MG63 (cell line): ENCODE results near the gene TTC22. TPM values are rescaled to one million over a fixed set of nuclear protein-coding genes. Genes with fewer than 3 reads are reported as not detected.

ENCODE experiments used
- DNase-seq: peaks from one replicate; pipeline ENCODE4 v3.0.0-alpha.2; 2020
- H3K27me3 ChIP-seq: fragments of 250-450 bp; sonication (Bioruptor Pico); 2 replicates; pipeline ENCODE4 v1.5.1; 2020; ENCODE audit warnings: mild to moderate bottlenecking, moderate library complexity
- H3K36me3 ChIP-seq: fragments of 250-450 bp; sonication (Bioruptor Pico); 2 replicates; pipeline ENCODE4 v1.5.1; 2020; ENCODE audit warnings: mild to moderate bottlenecking, moderate library complexity
- H3K4me3 ChIP-seq: fragments of 250-450 bp; sonication (Bioruptor Pico); 2 replicates; pipeline ENCODE4 v1.5.1; 2020; ENCODE audit warnings: mild to moderate bottlenecking, moderate library complexity
- H3K9me3 ChIP-seq: fragments of 250-450 bp; sonication (Bioruptor Pico); 2 replicates; pipeline ENCODE4 v1.5.1; 2020; ENCODE audit warnings: mild to moderate bottlenecking, moderate library complexity
- total RNA-seq: library from RNA; depleted of rRNA; stranded (reverse); fragments of >200 nt; shearing (Covaris generic); gene quantifications from 2 replicates; pipeline ENCODE4 v1.2.3, GENCODE V29; 2014; ENCODE audit warnings: low replicate concordance

TTC22 gene
- total RNA-seq, 1 experiment from 2014 or later, result not detected

DNA sequence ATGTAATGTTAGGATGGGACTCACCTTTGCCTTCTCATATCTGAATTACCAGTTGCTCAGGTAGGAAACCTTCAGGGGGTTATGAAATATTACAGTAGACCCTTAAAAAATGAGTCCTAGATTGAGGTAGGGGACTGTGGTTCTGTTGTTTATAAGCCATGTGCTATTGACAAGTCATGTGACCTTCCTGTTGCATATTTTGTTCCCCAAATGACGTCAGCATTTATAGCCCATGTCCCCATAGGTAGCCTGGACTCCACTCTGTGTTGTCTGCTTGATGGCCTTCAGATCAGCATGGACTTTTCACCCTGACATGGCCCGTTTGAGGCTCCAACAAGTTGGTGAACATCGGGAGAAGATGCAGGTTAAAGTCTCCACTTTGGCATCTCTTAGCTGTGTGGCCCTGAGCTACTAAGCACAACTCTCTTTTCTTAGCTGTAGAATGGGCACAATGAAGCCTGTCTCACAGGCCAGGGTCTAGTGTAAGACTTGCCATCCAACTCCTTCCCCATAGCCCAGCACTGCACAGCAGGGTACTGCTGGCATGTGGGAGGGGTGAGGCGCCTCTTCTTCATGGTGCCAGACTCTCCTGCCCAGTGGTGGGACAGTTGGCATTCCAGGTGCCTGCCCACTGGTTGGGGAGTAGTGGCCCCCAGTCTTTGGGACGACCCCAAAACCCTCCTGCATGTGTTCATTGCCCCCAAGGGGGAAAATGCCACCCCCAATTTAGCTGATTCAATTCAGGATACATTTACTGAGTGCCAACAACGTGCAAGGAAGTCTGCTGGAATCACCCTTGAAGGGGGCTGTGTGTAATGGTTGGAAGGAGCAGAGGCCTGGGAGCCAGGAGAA is 36.1 kb upstream of the TTC22 start:
- H3K36me3 ChIP-seq, result no peaks in the 10 kb centered on the region
- H3K9me3 ChIP-seq, result peaks cover 4% of the 10 kb centered on the region; the same call in 1 of the 2 replicates
- no peak overlapping the region for H3K4me3 ChIP-seq
- no peak for DNase-seq
- H3K27me3 ChIP-seq, result no peaks in the 10 kb centered on the region

DNA sequence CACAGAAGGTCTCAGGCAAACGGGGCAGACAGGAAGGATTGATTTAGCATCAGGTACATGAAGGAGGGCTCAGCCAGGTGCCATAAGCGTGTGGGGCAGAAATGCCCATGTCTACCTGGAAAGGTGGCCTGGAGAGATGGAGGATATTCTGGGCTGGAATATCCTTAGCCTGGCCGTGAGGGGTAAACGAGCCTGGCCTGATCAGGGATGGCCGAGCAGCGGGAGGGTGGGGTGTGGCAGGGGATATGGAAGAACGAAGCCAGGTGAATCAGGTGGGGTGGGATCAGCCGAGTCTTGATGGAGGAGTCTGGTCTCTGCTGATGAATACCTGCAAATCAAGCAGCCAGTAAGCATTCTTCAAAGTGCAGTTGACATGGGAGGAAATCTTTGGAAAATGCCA is 35.5 kb upstream of the TTC22 start:
- Histone ChIP-seq H3K27me3 (no peaks in the 10 kb centered on the region), H3K9me3 (peaks cover 4% of the 10 kb centered on the region; the same call in 1 of the 2 replicates), H3K4me3 (no peak overlapping the region), H3K36me3 (no peaks in the 10 kb centered on the region)
- no peak for DNase-seq

DNA sequence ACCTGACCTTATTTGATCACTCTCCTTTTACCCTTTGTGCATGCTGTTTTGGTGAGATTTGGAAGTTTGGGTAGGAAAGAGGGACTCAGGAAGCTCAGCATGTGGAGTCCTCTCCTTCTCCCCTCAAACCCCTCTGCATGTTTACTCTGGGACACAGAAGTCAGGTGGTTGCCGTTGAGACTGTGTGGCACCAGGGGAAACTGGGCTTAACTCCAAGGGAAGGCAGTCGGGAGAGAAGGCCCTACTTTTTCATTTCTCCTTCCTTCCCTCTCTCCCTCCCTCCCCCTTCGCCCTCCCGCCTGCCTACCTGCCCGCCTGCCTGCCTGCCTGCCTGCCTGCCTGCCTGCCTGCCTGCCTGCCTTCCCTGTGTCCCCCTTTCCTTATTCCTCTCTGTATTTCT is 34.8 kb upstream of the TTC22 start:
- Histone ChIP-seq H3K27me3 (no peaks in the 10 kb centered on the region), H3K9me3 (peaks cover 4% of the 10 kb centered on the region; the same call in 1 of the 2 replicates), H3K36me3 (no peaks in the 10 kb centered on the region), H3K4me3 (no peak overlapping the region)
- no peak for DNase-seq

DNA sequence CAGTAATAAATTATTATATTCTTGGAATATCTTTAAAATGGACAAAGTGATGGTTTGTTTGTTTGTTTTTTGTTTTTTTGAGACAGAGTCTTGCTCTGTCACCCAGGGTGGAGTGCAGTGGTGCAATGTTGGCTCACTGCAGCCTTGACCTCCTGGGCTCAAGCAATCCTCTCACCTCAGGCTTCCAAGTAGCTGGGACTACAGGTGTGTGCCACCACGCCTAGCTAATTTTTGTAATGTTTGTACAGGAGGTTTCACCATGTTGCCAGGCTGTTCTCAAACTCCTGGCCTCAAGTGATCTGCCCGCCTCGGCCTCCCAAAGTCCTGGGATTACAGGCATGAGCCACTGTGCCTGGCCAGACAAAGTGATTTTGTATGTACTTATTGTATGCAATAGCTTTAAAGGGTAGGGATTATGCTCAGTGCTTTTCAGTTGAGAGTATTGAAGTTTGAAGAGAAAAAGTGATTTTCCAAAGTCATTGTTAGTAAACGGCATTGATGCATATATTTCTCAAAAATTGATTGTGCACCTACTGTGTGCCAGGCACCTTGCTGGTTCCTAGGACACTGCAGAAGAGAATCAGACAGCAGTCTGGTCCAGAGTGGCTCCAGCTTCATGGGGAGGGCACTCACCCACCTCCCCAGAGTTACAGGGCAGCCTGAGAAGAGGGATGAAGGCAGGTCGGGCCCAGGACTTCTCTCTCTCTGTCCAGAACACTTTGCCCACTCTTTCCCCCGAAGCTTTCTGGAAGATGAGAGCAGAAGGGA is 34.2 kb upstream of the TTC22 start:
- Histone ChIP-seq H3K9me3 (peaks cover 4% of the 10 kb centered on the region; the same call in 1 of the 2 replicates), H3K27me3 (no peaks in the 10 kb centered on the region), H3K36me3 (no peaks in the 10 kb centered on the region), H3K4me3 (no peak overlapping the region)
- no peak for DNase-seq

- Histone ChIP-seq H3K4me3 (no peak overlapping the region), H3K36me3 (no peaks in the 10 kb centered on the region), H3K9me3 (peaks cover 5% of the 10 kb centered on the region), H3K27me3 (no peaks in the 10 kb centered on the region)
- no peak for DNase-seq
These were observed 33.0 kb upstream of the TTC22 start for GRCh38 chr1:54834007-54834541.

- no peaks in the 10 kb centered on the region for H3K36me3 ChIP-seq
- no peaks in the 10 kb centered on the region for H3K27me3 ChIP-seq
- no peak for DNase-seq
- H3K4me3 ChIP-seq, result no peak overlapping the region
- peaks cover 10% of the 10 kb centered on the region for H3K9me3 ChIP-seq
These were observed 32.0 kb upstream of the TTC22 start for GRCh38 chr1:54833121-54833520.

DNA sequence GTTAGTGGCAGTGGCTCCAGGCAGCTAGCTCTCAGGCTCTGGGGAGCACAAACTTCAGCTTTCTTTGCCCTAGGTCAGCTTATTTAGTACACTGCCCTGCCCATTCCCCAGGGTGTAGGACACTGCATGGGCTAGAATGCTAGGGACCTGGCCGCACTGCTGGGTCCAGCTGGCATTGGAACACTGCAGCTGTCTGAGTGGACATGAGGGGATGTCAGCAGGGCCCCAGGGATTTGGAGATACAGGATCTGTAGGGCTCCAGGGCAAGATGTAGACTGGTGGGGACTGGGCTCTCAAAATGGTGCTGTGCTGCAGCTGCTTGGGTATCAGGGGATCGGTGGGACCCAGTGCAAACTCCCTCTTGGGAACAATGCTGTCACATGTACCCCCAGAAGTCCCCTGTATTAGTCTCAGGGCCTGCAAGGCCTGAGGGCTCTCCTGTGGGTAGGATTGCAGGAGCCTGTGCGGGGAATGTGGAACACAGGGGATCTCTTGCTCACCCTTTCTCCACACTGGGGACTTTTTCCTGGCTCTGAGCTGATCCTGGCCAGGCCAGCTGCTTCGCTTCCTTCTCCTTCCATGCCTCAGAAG is 25.2 kb upstream of the TTC22 start:
- no peak for DNase-seq
- no peak overlapping the region for H3K4me3 ChIP-seq
- no peaks in the 10 kb centered on the region for H3K27me3 ChIP-seq
- peaks cover 10% of the 10 kb centered on the region for H3K9me3 ChIP-seq
- H3K36me3 ChIP-seq, result no peaks in the 10 kb centered on the region

- Histone ChIP-seq H3K36me3 (no peaks in the 10 kb centered on the region), H3K27me3 (no peaks in the 10 kb centered on the region)
- DNase-seq, result no peak
These were observed 24.6 kb upstream of the TTC22 start for GRCh38 chr1:54825696-54826095.

DNA sequence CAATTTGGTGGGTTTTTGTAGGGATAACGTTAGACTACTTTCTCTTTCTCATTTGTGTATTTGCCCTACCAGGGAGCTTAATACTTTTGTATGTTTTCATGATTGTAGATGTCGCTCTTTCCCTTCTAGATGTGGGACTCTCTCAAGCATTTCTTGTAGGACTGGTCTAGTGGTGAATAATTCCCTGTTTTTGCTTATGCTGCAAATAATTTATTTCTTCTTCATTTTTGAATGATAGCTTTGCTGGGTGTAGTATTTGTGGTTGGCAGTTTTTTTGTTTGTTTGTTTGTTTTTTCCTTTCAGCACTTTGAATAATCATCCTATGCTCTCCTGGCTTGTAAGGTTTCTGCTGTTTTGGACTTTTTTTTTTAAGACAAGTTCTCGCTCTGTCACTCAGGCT is 22.5 kb upstream of the TTC22 start:
- H3K27me3 ChIP-seq, result no peaks in the 10 kb centered on the region
- no peak overlapping the region for H3K4me3 ChIP-seq
- H3K9me3 ChIP-seq, result peaks cover 4% of the 10 kb centered on the region
- H3K36me3 ChIP-seq, result no peaks in the 10 kb centered on the region
- no peak for DNase-seq

More at GRCh38 chr1:54825696-54826095, 24.6 kb upstream of the TTC22 start:
- Histone ChIP-seq H3K4me3 (no peak overlapping the region), H3K9me3 (peaks cover 10% of the 10 kb centered on the region)

DNA sequence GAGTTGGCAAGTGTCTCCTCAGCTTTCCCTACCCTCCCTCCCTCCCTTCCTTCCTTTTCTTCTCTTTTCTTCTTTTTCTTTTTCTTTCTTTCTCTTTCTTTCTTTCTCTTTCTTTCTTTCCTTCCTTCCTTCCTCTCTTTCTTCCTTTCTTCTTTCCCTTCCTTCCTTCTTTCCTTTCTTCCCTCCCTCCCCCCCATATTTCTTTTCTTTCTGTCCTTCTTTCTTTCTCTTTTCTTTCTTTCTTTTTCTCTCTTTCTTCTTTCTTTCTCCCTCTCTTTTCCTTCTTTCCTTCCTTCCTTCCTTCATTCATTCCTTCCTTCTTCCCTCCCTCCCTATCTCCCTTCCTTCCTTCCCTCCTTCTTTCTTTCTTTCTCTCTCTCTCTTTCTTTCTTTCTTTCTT is 18.6 kb upstream of the TTC22 start:
- Histone ChIP-seq H3K9me3 (peaks cover 3% of the 10 kb centered on the region; the same call in 1 of the 2 replicates), H3K4me3 (no peak overlapping the region), H3K27me3 (no peaks in the 10 kb centered on the region), H3K36me3 (no peaks in the 10 kb centered on the region)
- no peak for DNase-seq

- H3K36me3 ChIP-seq, result no peaks in the 10 kb centered on the region
- no peaks in the 10 kb centered on the region for H3K27me3 ChIP-seq
- no peak for DNase-seq
- no peak overlapping the region for H3K4me3 ChIP-seq
- peaks cover under 1% of the 10 kb centered on the region; the same call in 1 of the 2 replicates for H3K9me3 ChIP-seq
These were observed 18.0 kb upstream of the TTC22 start for GRCh38 chr1:54819195-54819536.

DNA sequence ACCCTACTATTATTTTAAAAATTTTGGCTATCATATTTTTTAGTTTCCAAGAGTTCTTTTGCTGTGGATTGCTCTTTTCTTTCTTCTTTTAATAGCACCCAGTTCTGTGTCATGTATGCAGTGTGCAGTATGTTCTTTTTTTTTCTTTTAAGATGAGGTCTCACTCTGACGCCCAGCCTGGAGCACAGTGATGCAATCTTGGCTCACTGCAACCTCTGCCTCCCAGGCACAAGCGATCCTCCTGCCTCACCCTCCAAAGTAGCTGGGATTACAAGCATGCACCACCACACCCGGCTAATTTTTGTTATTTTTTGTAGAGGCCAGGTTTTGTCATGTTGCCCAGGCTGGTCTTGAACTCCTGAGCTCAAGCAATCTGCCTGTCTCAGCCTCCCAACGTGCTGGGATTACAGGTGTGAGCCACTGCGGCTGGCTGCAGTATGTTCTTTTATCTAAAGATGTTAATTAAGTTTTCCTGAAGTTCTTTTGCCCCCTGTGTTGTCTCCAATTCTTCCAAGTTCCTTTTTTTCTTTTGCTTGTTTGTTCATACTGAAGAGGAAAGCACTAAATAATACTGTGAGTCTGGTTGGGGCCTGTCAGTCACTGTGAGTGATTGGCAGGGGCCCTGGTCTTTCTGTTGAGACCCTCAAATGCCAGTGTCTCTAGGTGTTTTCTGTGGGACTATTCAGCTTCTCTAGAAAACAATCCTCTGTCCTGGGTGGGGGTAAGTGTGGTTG is 17.5 kb upstream of the TTC22 start:
- Histone ChIP-seq H3K9me3 (no peaks in the 10 kb centered on the region; the same call in 1 of the 2 replicates), H3K36me3 (no peaks in the 10 kb centered on the region), H3K27me3 (no peaks in the 10 kb centered on the region), H3K4me3 (no peak overlapping the region)
- no peak for DNase-seq

- Histone ChIP-seq H3K36me3 (no peaks in the 10 kb centered on the region), H3K4me3 (no peak overlapping the region), H3K9me3 (no peaks in the 10 kb centered on the region; the same call in 1 of the 2 replicates), H3K27me3 (no peaks in the 10 kb centered on the region)
- DNase-seq, result no peak
These were observed 15.8 kb upstream of the TTC22 start for GRCh38 chr1:54816951-54817350.

DNA sequence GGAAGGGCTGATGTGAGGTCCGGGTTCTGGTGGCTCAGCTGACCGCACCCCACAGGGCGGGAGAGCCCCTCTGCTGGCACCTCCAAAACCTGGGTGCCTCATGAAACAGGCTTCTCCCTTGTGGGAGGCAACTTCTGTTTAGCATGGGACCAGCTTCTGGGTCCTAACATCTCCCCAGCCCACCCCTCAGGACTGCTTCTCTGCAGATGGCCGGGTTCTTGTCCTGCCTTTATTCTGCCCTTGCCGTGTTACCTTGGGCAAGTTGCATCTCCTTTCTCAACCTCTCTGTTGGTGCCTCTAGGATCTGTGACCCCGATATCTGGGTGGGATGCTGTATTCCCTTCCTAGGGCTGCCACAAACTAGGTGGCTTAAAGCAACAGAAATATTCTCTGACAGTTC is 15.0 kb upstream of the TTC22 start:
- H3K27me3 ChIP-seq, result no peaks in the 10 kb centered on the region
- H3K9me3 ChIP-seq, result no peaks in the 10 kb centered on the region
- no peak for DNase-seq

DNA sequence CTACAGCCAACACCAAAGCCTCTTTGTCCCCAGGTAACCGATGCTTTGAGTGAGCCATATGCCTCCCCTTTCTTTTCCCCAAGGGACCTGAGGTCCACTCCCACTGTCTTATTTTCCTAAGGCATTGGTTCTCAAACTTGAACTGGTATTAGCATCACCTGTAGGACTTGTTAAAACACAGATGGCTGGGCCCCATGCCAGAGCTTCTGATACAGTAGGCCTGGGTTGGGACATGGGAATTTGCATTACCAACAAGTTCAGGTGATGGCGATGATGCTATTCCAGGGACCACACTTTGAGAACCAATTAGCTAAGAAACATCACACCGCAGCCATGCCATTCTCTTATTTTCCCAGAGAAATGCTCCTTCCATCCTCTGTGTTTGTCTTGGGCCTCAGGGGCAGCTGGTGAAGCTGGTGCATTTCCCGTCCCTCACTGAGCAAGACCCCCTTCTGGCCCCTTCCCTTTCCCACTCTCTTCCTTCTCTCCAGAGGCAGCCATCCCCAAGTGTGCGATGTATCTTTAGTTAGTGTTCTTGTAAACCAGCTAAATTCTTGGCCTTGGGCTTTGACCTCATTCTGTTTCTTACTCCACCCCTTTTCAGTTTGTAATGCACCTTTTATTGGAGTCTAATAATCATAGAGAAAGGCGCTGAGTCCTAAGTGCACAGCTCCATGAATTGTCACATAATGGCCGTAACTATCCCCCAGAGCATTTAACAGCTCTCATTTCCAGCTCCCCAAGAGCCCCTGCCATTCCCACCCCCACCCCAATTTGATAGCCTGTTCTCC is 14.2 kb upstream of the TTC22 start:
- DNase-seq, result no peak
- H3K4me3 ChIP-seq, result no peak overlapping the region
- H3K27me3 ChIP-seq, result no peaks in the 10 kb centered on the region
- H3K36me3 ChIP-seq, result no peaks in the 10 kb centered on the region
- H3K9me3 ChIP-seq, result no peaks in the 10 kb centered on the region

More for the DNA sequence above, 15.0 kb upstream of the TTC22 start:
- H3K36me3 ChIP-seq, result no peaks in the 10 kb centered on the region
- H3K4me3 ChIP-seq, result no peak overlapping the region

GRCh38 chr1:54814571-54814970 is 13.4 kb upstream of the TTC22 start:
- Histone ChIP-seq H3K27me3 (no peaks in the 10 kb centered on the region), H3K36me3 (no peaks in the 10 kb centered on the region), H3K9me3 (no peaks in the 10 kb centered on the region), H3K4me3 (no peak overlapping the region)
- DNase-seq, result no peak
